Neural cell (in vitro differentiated cells): ENCODE data around the gene C11orf54. TPM values are rescaled to one million over a fixed set of nuclear protein-coding genes. Genes with fewer than 3 reads are reported as not detected.
"Not testable (repeated sequence)": the region's sequence is repeated elsewhere in the genome, so short reads cannot be mapped to it uniquely, and the experiment has no call there.

Experiments used
- H2AFZ ChIP-seq: fragments of 200-600, 300-800 bp; sonication (generic), shearing (Covaris generic); 2 replicates; pipeline ENCODE4 v1.6.0; 2014; ENCODE audit warnings: low read depth, mild to moderate bottlenecking, antibody characterized with exemption, low read length, moderate library complexity
- H3F3A ChIP-seq: fragments of 200-600 bp; shearing (Covaris generic); 2 replicates; pipeline ENCODE4 v1.6.1; 2016; ENCODE audit warnings: mild to moderate bottlenecking, moderate library complexity, mixed read lengths, antibody characterized with exemption, low read length; ENCODE audit not compliant: insufficient read depth, poor library complexity, severe bottlenecking
- H3K27ac ChIP-seq: fragments of 200-600, 300-800 bp; sonication (generic), shearing (Covaris generic); 2 replicates; pipeline ENCODE4 v1.5.1; 2014; ENCODE audit warnings: mild to moderate bottlenecking, low read length, moderate library complexity
- H3K27me3 ChIP-seq: fragments of 300-800, 200-600 bp; sonication (generic), shearing (Covaris generic); 2 replicates; pipeline ENCODE4 v1.6.0; 2014; ENCODE audit warnings: mild to moderate bottlenecking, low read depth, low read length, moderate library complexity; ENCODE audit not compliant: insufficient read depth
- H3K36me3 ChIP-seq: fragments of 300-800, 200-600 bp; sonication (generic), shearing (Covaris generic); 2 replicates; pipeline ENCODE4 v1.5.1; 2014; ENCODE audit warnings: mild to moderate bottlenecking, antibody characterized with exemption, low read length, moderate library complexity; ENCODE audit not compliant: insufficient read depth
- H3K4me2 ChIP-seq: fragments of 300-800, 200-600 bp; sonication (generic), shearing (Covaris generic); 2 replicates; pipeline ENCODE4 v1.6.0; 2014; ENCODE audit warnings: mild to moderate bottlenecking, low read length
- H3K4me3 ChIP-seq: fragments of 300-800, 200-600 bp; sonication (generic), shearing (Covaris generic); 2 replicates; pipeline ENCODE4 v1.5.1; 2014; ENCODE audit warnings: mild to moderate bottlenecking, low read length, moderate library complexity
- H3K79me2 ChIP-seq: fragments of 200-600 bp; shearing (Covaris generic); replicated peaks from 2 replicates; pipeline ENCODE4 v1.6.0; 2014; ENCODE audit warnings: mild to moderate bottlenecking, low read length, moderate library complexity; ENCODE audit not compliant: insufficient read depth
- H3K9ac ChIP-seq: fragments of 300-800, 200-600 bp; sonication (generic), shearing (Covaris generic); 2 replicates; pipeline ENCODE4 v1.6.1; 2016; ENCODE audit warnings: mild to moderate bottlenecking, low read length, mixed read lengths
- H3K9me2 ChIP-seq: fragments of 200-600 bp; shearing (Covaris generic); 2 replicates; pipeline ENCODE4 v1.6.1; 2016; ENCODE audit warnings: mild to moderate bottlenecking, low read length, mixed read lengths; ENCODE audit not compliant: insufficient read depth
- H3K9me3 ChIP-seq: fragments of 200-600, 300-800 bp; sonication (generic), shearing (Covaris generic); 2 replicates; pipeline ENCODE4 v1.6.1; 2016; ENCODE audit warnings: mild to moderate bottlenecking, mixed run types, low read length, moderate library complexity, mixed read lengths
- H4K20me1 ChIP-seq: fragments of 200-600 bp; shearing (Covaris generic); 2 replicates; pipeline ENCODE4 v1.6.1; 2016; ENCODE audit warnings: mild to moderate bottlenecking, mixed run types; ENCODE audit not compliant: insufficient read depth
- CTCF ChIP-seq: fragments of 450-650 bp; IDR thresholded peaks from 2 replicates; pipeline ENCODE4 v1.5.1; 2014; ENCODE audit warnings: antibody characterized with exemption, mild to moderate bottlenecking, moderate library complexity; ENCODE audit not compliant: poor library complexity, severe bottlenecking
- EP300 ChIP-seq: fragments of 450-650 bp; conservative IDR thresholded peaks from 2 replicates; pipeline ENCODE4 v1.6.1; 2014; ENCODE audit warnings: antibody characterized with exemption, mild to moderate bottlenecking, moderate library complexity; ENCODE audit not compliant: poor library complexity, severe bottlenecking
- EZH2 ChIP-seq: fragments of 200-600, 300-800 bp; shearing (Covaris generic), sonication (generic); IDR thresholded peaks from 2 replicates; pipeline ENCODE4 v1.6.1; 2014; ENCODE audit warnings: antibody characterized with exemption, low read length, borderline replicate concordance, mild to moderate bottlenecking; ENCODE audit not compliant: insufficient read depth, poor library complexity, severe bottlenecking
- MXI1 ChIP-seq: fragments of 450-650 bp; conservative IDR thresholded peaks from 2 replicates; pipeline ENCODE4 v1.6.1; 2014; ENCODE audit warnings: antibody characterized with exemption, mild to moderate bottlenecking; ENCODE audit not compliant: poor library complexity, severe bottlenecking
- POLR2AphosphoS5 ChIP-seq: IDR thresholded peaks from 2 replicates; pipeline ENCODE4 v1.6.1; 2012
- RAD21 ChIP-seq: fragments of 450-650 bp; conservative IDR thresholded peaks from 2 replicates; pipeline ENCODE4 v1.6.1; 2014; ENCODE audit warnings: antibody characterized with exemption, mild to moderate bottlenecking, moderate library complexity
- REST ChIP-seq: IDR thresholded peaks from 2 replicates; pipeline ENCODE4 v1.6.1; 2012; ENCODE audit warnings: borderline replicate concordance
- SMC3 ChIP-seq: fragments of 450-650 bp; conservative IDR thresholded peaks from 2 replicates; pipeline ENCODE4 v1.6.1; 2014; ENCODE audit warnings: antibody characterized with exemption, mild to moderate bottlenecking, moderate library complexity; ENCODE audit not compliant: poor library complexity
- TAF1 ChIP-seq: IDR thresholded peaks from 2 replicates; pipeline ENCODE4 v1.6.1; 2012; ENCODE audit warnings: low read depth
- polyA plus RNA-seq: library from polyadenylated mRNA; depleted of rRNA; stranded (reverse); fragments of >200 nt; gene quantifications from 2 replicates; pipeline ENCODE4 v1.2.3, GENCODE V29; 2014

The C11orf54 gene
- polyA plus RNA-seq, 1 donor from 2014 or later, result 35.0 TPM

DNA sequence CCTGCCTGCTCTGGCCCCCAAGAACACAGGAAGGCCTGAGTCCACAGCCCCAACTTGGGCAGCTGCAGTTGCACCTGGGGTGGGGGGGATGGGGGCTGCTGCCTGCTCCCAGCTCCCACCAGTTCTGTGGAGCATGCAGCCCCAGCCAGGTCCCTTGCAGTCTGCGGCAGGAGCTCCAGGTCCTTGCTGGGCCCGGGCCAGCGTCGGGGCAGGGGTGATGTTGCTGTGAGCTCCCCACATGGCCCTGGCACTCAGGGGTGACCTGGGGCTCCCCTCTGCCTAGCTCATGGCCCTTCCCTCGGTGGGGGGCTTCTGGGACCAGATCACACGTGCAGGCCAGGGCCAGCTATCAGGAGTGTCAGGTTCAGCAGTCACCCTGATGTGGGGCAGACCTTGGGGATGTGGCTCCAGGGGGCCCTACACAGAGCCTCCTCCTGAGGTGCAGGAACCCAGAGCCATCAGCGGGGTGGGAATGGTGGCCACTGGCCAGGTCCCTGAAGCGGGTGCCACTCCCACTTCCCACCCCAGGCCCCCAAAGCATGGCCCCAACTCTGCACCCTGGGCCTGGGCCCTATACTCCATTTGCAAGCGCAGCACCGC, 32.2 kb downstream of the C11orf54 start:
- H3K27ac ChIP-seq, result no peak overlapping the region
- H3K36me3 ChIP-seq, result no peaks in the 10 kb centered on the region
- H3K4me3 ChIP-seq, result no peak overlapping the region
- H3K9ac ChIP-seq, result no peak overlapping the region
- no peaks in the 10 kb centered on the region for H3K27me3 ChIP-seq
- no peak for TF ChIP-seq POLR2AphosphoS5
- no peak for TF ChIP-seq REST
- no peak for TF ChIP-seq SMC3
- TF ChIP-seq TAF1, result no peak
- no peak for TF ChIP-seq RAD21
- no peak for TF ChIP-seq MXI1
- TF ChIP-seq EZH2, result no peak
- TF ChIP-seq CTCF, result no peak
- TF ChIP-seq EP300, result no peak
- H3K9me2 ChIP-seq, result no peaks in the 10 kb centered on the region
- H3K4me2 ChIP-seq, result no peak overlapping the region
- H4K20me1 ChIP-seq, result no peaks in the 10 kb centered on the region
- H3K79me2 ChIP-seq, result no peaks in the 10 kb centered on the region
- H2AFZ ChIP-seq, result no peak overlapping the region
- H3K9me3 ChIP-seq, result no peaks in the 10 kb centered on the region
- no peaks in the 10 kb centered on the region for H3F3A ChIP-seq

- not testable (repeated sequence) for H3K9me2 ChIP-seq, H3F3A ChIP-seq, H2AFZ ChIP-seq, H3K9me3 ChIP-seq, H3K4me2 ChIP-seq, H3K27ac ChIP-seq, H4K20me1 ChIP-seq, H3K4me3 ChIP-seq, H3K79me2 ChIP-seq, H3K36me3 ChIP-seq, H3K27me3 ChIP-seq, H3K9ac ChIP-seq
Measured at GRCh38 chr11:93774560-93774959, 33.1 kb downstream of the C11orf54 start.

- no peak overlapping the region for H3K4me2 ChIP-seq
Measured at GRCh38 chr11:93775289-93775688, 33.8 kb downstream of the C11orf54 start.

More at GRCh38 chr11:93775289-93775688, 33.8 kb downstream of the C11orf54 start:
- no peaks in the 10 kb centered on the region for H3K27me3 ChIP-seq
- no peak overlapping the region for H3K27ac ChIP-seq
- no peaks in the 10 kb centered on the region for H4K20me1 ChIP-seq
- no peaks in the 10 kb centered on the region for H3K9me2 ChIP-seq
- no peak overlapping the region for H2AFZ ChIP-seq
- TF ChIP-seq POLR2AphosphoS5 (no peak), TAF1 (no peak), CTCF (no peak), SMC3 (no peak), EP300 (no peak), REST (no peak), MXI1 (no peak), RAD21 (no peak), EZH2 (no peak)
- no peaks in the 10 kb centered on the region for H3K36me3 ChIP-seq
- no peaks in the 10 kb centered on the region for H3K9me3 ChIP-seq
- H3F3A ChIP-seq, result no peaks in the 10 kb centered on the region
- H3K4me3 ChIP-seq, result no peak overlapping the region
- no peaks in the 10 kb centered on the region for H3K79me2 ChIP-seq
- no peak overlapping the region for H3K9ac ChIP-seq
